K562 (cell line): ENCODE data around the gene CREB3L2. TPM values are rescaled to one million over a fixed set of nuclear protein-coding genes. Genes with fewer than 3 reads are reported as not detected.

Experiments used
- BHLHE40 ChIP-seq: IDR thresholded peaks from 2 replicates; pipeline ENCODE4 v1.6.1; 2011; ENCODE audit warnings: low read length, improper control_type of control experiment
- CEBPG ChIP-seq, 3 experiments: fragments of 200-800 bp in 1 of 3; sonication (Bioruptor generic) in 1 of 3; sonication (generic) in 1 of 3; formaldehyde crosslinking in 1 of 3; IDR thresholded peaks in 2 of 3; conservative IDR thresholded peaks in 1 of 3; 2 replicates each; pipeline versions ENCODE4 v1.6.1 to v1.8.0; 2016 to 2022; ENCODE audit warnings: missing compliant biosample characterization in 2 of 3, missing genetic modification characterization in 2 of 3, mild to moderate bottlenecking in 1 of 3, missing genetic modification reagents in 1 of 3
- EP400 ChIP-seq: fragments of 450-650 bp; IDR thresholded peaks from 2 replicates; pipeline ENCODE4 v1.6.1; 2017; ENCODE audit warnings: antibody characterized with exemption, mild to moderate bottlenecking, moderate library complexity
- NBN ChIP-seq: fragments of 450-650 bp; IDR thresholded peaks from 2 replicates; pipeline ENCODE4 v1.6.1; 2016; ENCODE audit warnings: low read depth, mild to moderate bottlenecking
- NR2C1 ChIP-seq, 2 experiments: fragments of 450-650 bp; IDR thresholded peaks; 2 replicates each; pipeline ENCODE4 v1.6.1; 2017; ENCODE audit warnings: mild to moderate bottlenecking in 2 of 2, antibody characterized with exemption in 1 of 2, inconsistent platforms in 1 of 2, missing compliant biosample characterization in 1 of 2, missing genetic modification characterization in 1 of 2
- PCBP2 ChIP-seq: fragments of 200-400 bp; formaldehyde crosslinking; IDR thresholded peaks from 2 replicates; pipeline ENCODE4 v1.6.1; 2018; ENCODE audit warnings: low read length, low read depth, mild to moderate bottlenecking, moderate library complexity; ENCODE audit not compliant: poor library complexity, severe bottlenecking
- ZNF224 ChIP-seq: sonication (generic); formaldehyde crosslinking; IDR thresholded peaks from 2 replicates; pipeline ENCODE4 v1.8.0; 2022; ENCODE audit warnings: mild to moderate bottlenecking, missing genetic modification reagents
- polyA plus RNA-seq, 8 experiments: library from polyadenylated mRNA; depleted of rRNA in 4 of 8; stranded (reverse) in 5 of 8; unstranded in 3 of 8; fragments of >200 nt; fragmentation: Nextera tagmentation in 2 of 8; fragmentation: Illumina TruSeq in 1 of 8; extraction: Ambion mirVana in 2 of 8; extraction: Trizol in 1 of 8; gene quantifications; 2 replicates each; pipeline versions ENCODE4 v1.2.1 to v1.2.3, GENCODE V29; 2011 to 2014; ENCODE audit warnings: inconsistent platforms in 1 of 8, missing spikeins in 1 of 8
- total RNA-seq, 7 experiments: library from RNA; depleted of rRNA in 6 of 7; stranded (reverse); fragments of >200 nt in 6 of 7; fragmentation: Illumina TruSeq in 2 of 7; extraction: Trizol in 2 of 7; gene quantifications; 2 replicates each; pipeline versions ENCODE4 v1.2.1 to v1.2.3, GENCODE V29; 2011 to 2021; ENCODE audit warnings: low replicate concordance in 1 of 7
- TF ChIP-seq, protein P1 (sequence below): sonication (generic); formaldehyde crosslinking; IDR thresholded peaks from 2 replicates; pipeline ENCODE4 v1.8.0; 2022; ENCODE audit warnings: mild to moderate bottlenecking, missing genetic modification reagents, borderline replicate concordance
- TF ChIP-seq, protein P2 (sequence below): IDR thresholded peaks from 2 replicates; pipeline ENCODE4 v1.6.1; 2016; ENCODE audit warnings: missing genetic modification characterization, missing compliant biosample characterization

The CREB3L2 gene
- total and polyA plus RNA-seq, 9 of the 15 experiments (the other 6 are each of a cell fraction or from before 2014, with no cell fraction given): 7.1 to 45.6 (median 15.8) TPM

DNA sequence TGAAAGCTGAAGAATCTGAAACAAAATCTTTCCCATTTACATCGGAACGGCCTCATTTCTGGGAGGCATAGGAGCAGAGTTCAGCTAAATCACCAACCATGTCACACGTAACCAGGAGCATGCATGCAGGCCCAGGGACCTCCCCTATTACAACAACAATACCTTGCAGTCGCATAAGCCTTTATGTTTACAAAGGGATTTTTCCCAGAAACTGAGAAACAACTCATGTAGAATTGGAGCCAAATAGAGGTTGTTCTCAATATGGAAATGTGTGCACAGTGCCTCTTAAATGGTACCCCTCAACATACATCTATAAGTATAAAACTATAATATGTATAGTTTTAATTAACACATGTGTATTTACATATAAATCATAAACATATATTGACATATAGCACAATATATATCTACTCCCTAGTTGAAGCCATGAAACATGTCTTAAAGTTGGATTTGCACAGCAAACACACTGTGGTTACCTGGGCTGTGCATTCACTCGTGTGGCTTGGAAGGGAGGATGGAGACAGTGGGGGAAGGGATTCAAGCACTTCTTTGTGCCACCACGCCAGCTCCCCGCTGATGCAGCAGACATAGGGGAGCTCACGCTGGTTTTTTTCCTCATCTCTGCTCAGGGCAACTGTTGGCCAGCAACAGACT, 120.2 kb downstream of the CREB3L2 start (continued):
- TF ChIP-seq CEBPG (CRISPR knock-in tag; IDR thresholded peaks at IDR 0.05) (no peak), CEBPG (tag; conservative IDR thresholded peaks at IDR 0.05 in 1 of 2, IDR thresholded peaks at IDR 0.05 in 1 of 2) (no peak), ZNF224 (CRISPR knock-in tag) (no peak), PCBP2 (no peak), EP400 (peak; percentile 31; the same call in 1 of the 2 replicates), NR2C1 (IDR thresholded peaks at IDR 0.05) (no peak), NR2C1 (tag; IDR thresholded peaks at IDR 0.05) (no peak), NBN (no peak), BHLHE40 (no peak)
- TF ChIP-seq, protein P1, sequence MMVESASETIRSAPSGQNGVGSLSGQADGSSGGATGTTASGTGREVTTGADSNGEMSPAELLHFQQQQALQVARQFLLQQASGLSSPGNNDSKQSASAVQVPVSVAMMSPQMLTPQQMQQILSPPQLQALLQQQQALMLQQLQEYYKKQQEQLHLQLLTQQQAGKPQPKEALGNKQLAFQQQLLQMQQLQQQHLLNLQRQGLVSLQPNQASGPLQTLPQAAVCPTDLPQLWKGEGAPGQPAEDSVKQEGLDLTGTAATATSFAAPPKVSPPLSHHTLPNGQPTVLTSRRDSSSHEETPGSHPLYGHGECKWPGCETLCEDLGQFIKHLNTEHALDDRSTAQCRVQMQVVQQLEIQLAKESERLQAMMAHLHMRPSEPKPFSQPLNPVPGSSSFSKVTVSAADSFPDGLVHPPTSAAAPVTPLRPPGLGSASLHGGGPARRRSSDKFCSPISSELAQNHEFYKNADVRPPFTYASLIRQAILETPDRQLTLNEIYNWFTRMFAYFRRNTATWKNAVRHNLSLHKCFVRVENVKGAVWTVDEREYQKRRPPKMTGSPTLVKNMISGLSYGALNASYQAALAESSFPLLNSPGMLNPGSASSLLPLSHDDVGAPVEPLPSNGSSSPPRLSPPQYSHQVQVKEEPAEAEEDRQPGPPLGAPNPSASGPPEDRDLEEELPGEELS (CRISPR knock-in tag): 0 out of 2 replicates have a peak, but pooled peaks have one; percentile 4
- TF ChIP-seq, protein P2, sequence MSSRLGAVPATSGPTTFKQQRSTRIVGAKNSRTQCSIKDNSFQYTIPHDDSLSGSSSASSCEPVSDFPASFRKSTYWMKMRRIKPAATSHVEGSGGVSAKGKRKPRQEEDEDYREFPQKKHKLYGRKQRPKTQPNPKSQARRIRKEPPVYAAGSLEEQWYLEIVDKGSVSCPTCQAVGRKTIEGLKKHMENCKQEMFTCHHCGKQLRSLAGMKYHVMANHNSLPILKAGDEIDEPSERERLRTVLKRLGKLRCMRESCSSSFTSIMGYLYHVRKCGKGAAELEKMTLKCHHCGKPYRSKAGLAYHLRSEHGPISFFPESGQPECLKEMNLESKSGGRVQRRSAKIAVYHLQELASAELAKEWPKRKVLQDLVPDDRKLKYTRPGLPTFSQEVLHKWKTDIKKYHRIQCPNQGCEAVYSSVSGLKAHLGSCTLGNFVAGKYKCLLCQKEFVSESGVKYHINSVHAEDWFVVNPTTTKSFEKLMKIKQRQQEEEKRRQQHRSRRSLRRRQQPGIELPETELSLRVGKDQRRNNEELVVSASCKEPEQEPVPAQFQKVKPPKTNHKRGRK (tag): no peak
